ENCODE results near the gene INPP5F. TPM values are rescaled to one million over a fixed set of nuclear protein-coding genes. Genes with fewer than 3 reads are reported as not detected.
"Not testable (repeated sequence)": the region's sequence is repeated elsewhere in the genome, so short reads cannot be mapped to it uniquely, and the experiment has no call there.

The INPP5F gene
- total RNA-seq, 4 donors from 2014 or later, result 22.7 to 39.8 (median 36.4) TPM

- Histone ChIP-seq H3K4me3 (no peak overlapping the region), H3K9me3 (no peaks in the 10 kb centered on the region), H3K27me3 (no peaks in the 10 kb centered on the region), H3K27ac (peak overlapping the region in 2 of 4 donors; percentile 1 to 16), H3K36me3 (no peaks in the 10 kb centered on the region), H3K4me1 (peaks cover 0 to 7% (median 2%) of the 10 kb centered on the region in 4 donors)
- DNase-seq (ENCODE audit: low spot score in 2 of 2), result no peak
- WGBS, 2 donors, result 43 to 46% methylated on average over 7 of the region's 7 CpGs
- no peak for TF ChIP-seq EP300 (IDR thresholded peaks at IDR 0.05)
- no peak for TF ChIP-seq POLR2A (IDR thresholded peaks at IDR 0.05)
- TF ChIP-seq CTCF (IDR thresholded peaks at IDR 0.05), result no peak
Observed at GRCh38 chr10:119701861-119702260, 24.0 kb upstream of the INPP5F start.

- Histone ChIP-seq H3K36me3 (no peaks in the 10 kb centered on the region), H3K27ac (no peak overlapping the region), H3K27me3 (no peaks in the 10 kb centered on the region), H3K4me3 (no peak overlapping the region), H3K4me1 (peaks cover 0 to 7% (median 2%) of the 10 kb centered on the region in 4 donors), H3K9me3 (no peaks in the 10 kb centered on the region)
- DNase-seq (ENCODE audit: low spot score in 2 of 2), result no peak
- WGBS, 2 donors, result 77 to 80% methylated on average over 2 of the region's 2 CpGs
- TF ChIP-seq EP300 (IDR thresholded peaks at IDR 0.05) (no peak), CTCF (IDR thresholded peaks at IDR 0.05) (no peak), POLR2A (IDR thresholded peaks at IDR 0.05) (no peak)
Observed at GRCh38 chr10:119702583-119702982, 23.3 kb upstream of the INPP5F start.

GRCh38 chr10:119703903-119704508, 21.8 kb upstream of the INPP5F start:
- H3K27me3 ChIP-seq, result no peaks in the 10 kb centered on the region
- TF ChIP-seq CTCF (IDR thresholded peaks at IDR 0.05), result no peak
- TF ChIP-seq POLR2A (IDR thresholded peaks at IDR 0.05), result no peak
- no peak for TF ChIP-seq EP300 (IDR thresholded peaks at IDR 0.05)
- H3K4me3 ChIP-seq, result no peak overlapping the region
- no peak for DNase-seq (ENCODE audit: low spot score in 2 of 2)
- no peaks in the 10 kb centered on the region for H3K9me3 ChIP-seq
- peaks cover 0 to 7% (median 2%) of the 10 kb centered on the region in 4 donors for H3K4me1 ChIP-seq
- no peak overlapping the region for H3K27ac ChIP-seq
- WGBS, 2 donors, result 87% methylated on average over 9 of the region's 9 CpGs
- no peaks in the 10 kb centered on the region for H3K36me3 ChIP-seq

GRCh38 chr10:119705434-119705831, 20.4 kb upstream of the INPP5F start:
- Histone ChIP-seq H3K27me3 (no peaks in the 10 kb centered on the region), H3K27ac (peak overlapping the region in 1 of 4 donors; percentile 25), H3K4me3 (no peak overlapping the region), H3K9me3 (no peaks in the 10 kb centered on the region), H3K4me1 (peaks cover 0 to 7% (median 3%) of the 10 kb centered on the region in 4 donors), H3K36me3 (no peaks in the 10 kb centered on the region)
- WGBS, 2 donors, result 85 to 89% methylated on average over 3 of the region's 3 CpGs
- TF ChIP-seq CTCF (IDR thresholded peaks at IDR 0.05), result no peak
- TF ChIP-seq EP300 (IDR thresholded peaks at IDR 0.05), result no peak
- TF ChIP-seq POLR2A (IDR thresholded peaks at IDR 0.05), result no peak
- no peak for DNase-seq (ENCODE audit: low spot score in 2 of 2)

GRCh38 chr10:119706521-119707278, 19.1 kb upstream of the INPP5F start:
- H3K36me3 ChIP-seq, result no peaks in the 10 kb centered on the region
- no peak overlapping the region for H3K27ac ChIP-seq
- no peak for TF ChIP-seq POLR2A (IDR thresholded peaks at IDR 0.05)
- TF ChIP-seq CTCF (IDR thresholded peaks at IDR 0.05), result no peak
- no peak for TF ChIP-seq EP300 (IDR thresholded peaks at IDR 0.05)
- no peak for DNase-seq (ENCODE audit: low spot score in 2 of 2)
- no peaks in the 10 kb centered on the region for H3K9me3 ChIP-seq
- H3K4me3 ChIP-seq, result no peak overlapping the region
- 74 to 76% methylated on average over 7 of the region's 7 CpGs for WGBS, 2 donors
- peaks cover 0 to 6% (median 0%) of the 10 kb centered on the region in 4 donors for H3K4me1 ChIP-seq
- H3K27me3 ChIP-seq, result no peaks in the 10 kb centered on the region

- H3K9me3 ChIP-seq; H3K27me3 ChIP-seq; H3K4me1 ChIP-seq; H3K4me3 ChIP-seq; H3K27ac ChIP-seq; H3K36me3 ChIP-seq; DNase-seq (ENCODE audit: low spot score in 2 of 2): not testable (repeated sequence)
- 80 to 83% methylated on average over 5 of the region's 5 CpGs for WGBS, 2 donors
Observed at GRCh38 chr10:119707331-119707730, 18.5 kb upstream of the INPP5F start.

- H3K27me3 ChIP-seq; DNase-seq (ENCODE audit: low spot score in 2 of 2); H3K36me3 ChIP-seq; H3K9me3 ChIP-seq; H3K4me3 ChIP-seq; H3K27ac ChIP-seq: not testable (repeated sequence)
- peaks cover 0 to 10% (median under 1%) of the 10 kb centered on the region in 4 donors for H3K4me1 ChIP-seq
- WGBS, 2 donors, result 80 to 91% methylated on average over 1 of the region's 1 CpG
Observed at GRCh38 chr10:119710935-119711334, 14.9 kb upstream of the INPP5F start.

All from tibial nerve (tissue), 4 donors.